Fibroblast of lung (primary cell): Measurements from ENCODE around the gene APOL4. TPM values are rescaled to one million over a fixed set of nuclear protein-coding genes. Genes with fewer than 3 reads are reported as not detected.
"Not testable (repeated sequence)": the region's sequence is repeated elsewhere in the genome, so short reads cannot be mapped to it uniquely, and the experiment has no call there.

Source experiments
- DNase-seq, 2 donors: peaks; one replicate each; pipeline versions ENCODE4 v3.0.0 to v3.0.0-alpha.2; 2010; ENCODE audit warnings: low read depth in 2 of 2
- H2AFZ ChIP-seq: 2 replicates; pipeline ENCODE4 v1.5.1; 2012; ENCODE audit warnings: low read length, control low read depth, inconsistent platforms
- H3K27ac ChIP-seq: 2 replicates; pipeline ENCODE4 v1.5.1; 2011; ENCODE audit warnings: low read length, control low read depth; ENCODE audit not compliant: insufficient read depth
- H3K27me3 ChIP-seq: 2 replicates; pipeline ENCODE4 v1.5.1; 2011; ENCODE audit warnings: mild to moderate bottlenecking, low read length; ENCODE audit not compliant: control insufficient read depth, insufficient read depth
- H3K36me3 ChIP-seq: 2 replicates; pipeline ENCODE4 v1.5.1; 2011; ENCODE audit warnings: low read length; ENCODE audit not compliant: control insufficient read depth, insufficient read depth
- H3K4me1 ChIP-seq: 2 replicates; pipeline ENCODE4 v1.5.1; 2011; ENCODE audit warnings: low read length; ENCODE audit not compliant: control insufficient read depth, insufficient read depth; ENCODE audit errors: extremely low read depth
- H3K4me2 ChIP-seq: 2 replicates; pipeline ENCODE4 v1.5.1; 2011; ENCODE audit warnings: low read length, control low read depth; ENCODE audit not compliant: insufficient read depth; ENCODE audit errors: extremely low read depth
- H3K4me3 ChIP-seq, 4 experiments: fragments of 200-600 bp in 1 of 4; sonication (generic) in 1 of 4; replicated peaks in 1 of 4; 2 replicates each; pipeline ENCODE4 v1.5.1; 2011 to 2016; ENCODE audit warnings: low read length in 4 of 4, low read depth in 3 of 4, mild to moderate bottlenecking in 3 of 4, control low read depth in 2 of 4, inconsistent platforms in 1 of 4, mixed read lengths in 1 of 4; ENCODE audit not compliant: insufficient read depth in 1 of 4; ENCODE audit errors: control extremely low read depth in 1 of 4
- H3K79me2 ChIP-seq: 2 replicates; pipeline ENCODE4 v1.5.1; 2012; ENCODE audit warnings: mild to moderate bottlenecking, low read length, inconsistent platforms; ENCODE audit not compliant: control insufficient read depth, insufficient read depth
- H3K9ac ChIP-seq: 2 replicates; pipeline ENCODE4 v1.5.1; 2011; ENCODE audit warnings: mild to moderate bottlenecking, low read length, control low read depth; ENCODE audit not compliant: insufficient read depth
- H3K9me3 ChIP-seq: 2 replicates; pipeline ENCODE4 v1.5.1; 2012; ENCODE audit warnings: low read depth, low read length; ENCODE audit not compliant: control insufficient read depth, insufficient read depth
- H4K20me1 ChIP-seq: 2 replicates; pipeline ENCODE4 v1.5.1; 2011; ENCODE audit warnings: low read length; ENCODE audit not compliant: control insufficient read depth, insufficient read depth; ENCODE audit errors: extremely low read depth
- EZH2 ChIP-seq: IDR thresholded peaks from 2 replicates; pipeline ENCODE4 v1.5.1; 2012; ENCODE audit warnings: low read length, control low read depth, mild to moderate bottlenecking; ENCODE audit errors: missing control alignments
- polyA plus RNA-seq, 2 donors: library from polyadenylated mRNA; depleted of rRNA in 1 of 2; stranded (reverse) in 1 of 2; unstranded in 1 of 2; fragments of >200 nt; gene quantifications; 2 replicates each; pipeline ENCODE4 v1.2.1, GENCODE V29; 2011 to 2012; ENCODE audit warnings: missing spikeins in 1 of 2
- total RNA-seq: library from RNA; depleted of rRNA; stranded (reverse); fragments of >200 nt; gene quantifications from 2 replicates; pipeline ENCODE4 v1.2.1, GENCODE V29; 2014
- TF ChIP-seq, protein P1 (sequence below), 2 donors: IDR thresholded peaks in 1 of 2; conservative IDR thresholded peaks in 1 of 2; 1 replicate in 1 of 2; 2 replicates in 1 of 2; pipeline ENCODE4 v1.5.1; 2011 to 2012; ENCODE audit warnings: low read length in 2 of 2, control low read depth in 1 of 2, inconsistent platforms in 1 of 2, low read depth in 1 of 2, mild to moderate bottlenecking in 1 of 2

The APOL4 gene
- total and polyA plus RNA-seq, 2 donors (not counting 1 experiment from before 2014, with no cell fraction given) = 0.31 to 2.0 TPM

DNA sequence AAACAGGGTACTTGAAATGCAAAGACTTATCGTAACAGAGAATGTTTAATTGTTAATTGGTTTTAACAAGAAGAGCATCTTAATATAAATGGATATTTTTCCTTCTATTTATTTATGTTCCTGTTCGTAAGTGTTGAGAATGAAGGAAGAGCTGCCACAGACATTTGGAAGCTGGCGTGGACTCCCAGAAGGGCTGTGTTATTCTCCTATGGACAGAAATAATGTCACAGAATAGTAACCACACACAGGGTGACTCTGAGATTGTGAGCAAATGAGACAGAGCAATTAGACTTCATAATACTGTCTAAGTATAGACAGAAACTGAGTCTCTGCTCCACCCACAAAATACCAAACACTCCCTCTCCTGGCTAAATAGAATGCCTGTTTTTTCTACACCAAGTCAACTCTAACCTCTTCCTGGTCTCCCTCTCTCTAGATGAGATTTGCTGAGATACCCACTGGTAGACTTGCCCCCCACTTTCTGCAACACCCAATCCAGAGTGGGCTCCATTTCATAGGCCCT lies 47.1 kb downstream of the APOL4 start:
- no peak overlapping the region for H3K27ac ChIP-seq
- no peak for TF ChIP-seq EZH2
- TF ChIP-seq, protein P1, sequence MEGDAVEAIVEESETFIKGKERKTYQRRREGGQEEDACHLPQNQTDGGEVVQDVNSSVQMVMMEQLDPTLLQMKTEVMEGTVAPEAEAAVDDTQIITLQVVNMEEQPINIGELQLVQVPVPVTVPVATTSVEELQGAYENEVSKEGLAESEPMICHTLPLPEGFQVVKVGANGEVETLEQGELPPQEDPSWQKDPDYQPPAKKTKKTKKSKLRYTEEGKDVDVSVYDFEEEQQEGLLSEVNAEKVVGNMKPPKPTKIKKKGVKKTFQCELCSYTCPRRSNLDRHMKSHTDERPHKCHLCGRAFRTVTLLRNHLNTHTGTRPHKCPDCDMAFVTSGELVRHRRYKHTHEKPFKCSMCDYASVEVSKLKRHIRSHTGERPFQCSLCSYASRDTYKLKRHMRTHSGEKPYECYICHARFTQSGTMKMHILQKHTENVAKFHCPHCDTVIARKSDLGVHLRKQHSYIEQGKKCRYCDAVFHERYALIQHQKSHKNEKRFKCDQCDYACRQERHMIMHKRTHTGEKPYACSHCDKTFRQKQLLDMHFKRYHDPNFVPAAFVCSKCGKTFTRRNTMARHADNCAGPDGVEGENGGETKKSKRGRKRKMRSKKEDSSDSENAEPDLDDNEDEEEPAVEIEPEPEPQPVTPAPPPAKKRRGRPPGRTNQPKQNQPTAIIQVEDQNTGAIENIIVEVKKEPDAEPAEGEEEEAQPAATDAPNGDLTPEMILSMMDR (conservative IDR thresholded peaks at IDR 0.05 in 1 of 2, IDR thresholded peaks at IDR 0.05 in 1 of 2; ENCODE audit: low read depth in 1 of 2, low read length in 2 of 2) = no peak
- H3K9ac ChIP-seq = no peak overlapping the region
- H3K4me3 ChIP-seq = no peak overlapping the region
- DNase-seq = no peak
- H3K9me3 ChIP-seq = no peaks in the 10 kb centered on the region
- no peak overlapping the region for H3K4me2 ChIP-seq
- H3K36me3 ChIP-seq = no peaks in the 10 kb centered on the region
- peaks cover 3% of the 10 kb centered on the region for H3K79me2 ChIP-seq
- peaks cover 16% of the 10 kb centered on the region for H3K4me1 ChIP-seq
- no peaks in the 10 kb centered on the region for H4K20me1 ChIP-seq
- H3K27me3 ChIP-seq = no peaks in the 10 kb centered on the region
- no peak overlapping the region for H2AFZ ChIP-seq

DNA sequence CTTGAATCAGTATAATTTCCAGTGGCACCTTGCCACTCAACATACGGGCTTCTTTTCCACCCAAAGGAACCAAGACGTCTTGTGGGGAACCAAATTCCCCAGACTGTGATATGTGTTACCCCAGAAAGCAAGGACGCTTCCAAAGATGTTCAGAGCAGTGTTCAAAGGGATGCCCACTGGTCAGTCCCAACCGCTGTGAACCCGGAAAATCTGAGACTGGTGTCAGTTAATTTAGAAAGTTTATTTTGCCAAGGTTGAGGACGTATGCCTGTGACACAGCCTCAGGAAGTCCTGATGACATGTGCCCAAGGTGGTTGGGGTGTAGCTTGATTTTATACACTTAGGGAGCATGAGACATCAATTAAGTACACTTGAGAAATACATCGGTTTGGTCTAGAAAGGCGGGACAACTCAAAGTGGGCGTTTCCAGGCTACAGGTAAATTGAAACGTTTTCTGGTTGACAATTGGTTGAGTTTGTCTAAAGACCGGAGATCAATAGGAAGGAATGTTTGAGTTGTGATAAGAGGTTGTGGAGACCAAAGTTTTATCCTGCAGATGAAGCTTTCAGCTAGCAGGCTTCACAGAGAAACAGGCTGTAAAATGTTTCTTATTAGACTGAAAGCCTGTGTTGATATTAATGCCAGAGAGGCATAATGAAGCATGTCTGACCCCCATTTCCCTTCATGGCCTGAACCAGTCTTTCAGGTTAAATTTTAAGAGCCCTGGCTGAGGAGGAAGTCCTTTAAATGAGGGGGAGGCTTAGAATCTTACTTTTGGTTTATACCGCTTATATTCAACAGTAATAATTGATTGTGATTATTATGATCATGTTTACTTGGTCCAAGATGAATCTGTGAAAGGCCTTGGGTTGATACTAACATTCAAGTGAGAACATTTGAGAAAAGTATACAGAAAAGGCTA lies 47.8 kb downstream of the APOL4 start:
- Histone ChIP-seq H3K4me3 (no peak overlapping the region), H3K79me2 (peaks cover 3% of the 10 kb centered on the region), H3K27me3 (no peaks in the 10 kb centered on the region), H3K27ac (no peak overlapping the region), H3K4me2 (no peak overlapping the region), H3K4me1 (peaks cover 14% of the 10 kb centered on the region), H3K9me3 (no peaks in the 10 kb centered on the region), H3K36me3 (no peaks in the 10 kb centered on the region), H4K20me1 (no peaks in the 10 kb centered on the region), H2AFZ (no peak overlapping the region), H3K9ac (no peak overlapping the region)
- TF ChIP-seq EZH2 = no peak
- TF ChIP-seq, protein P1 (conservative IDR thresholded peaks at IDR 0.05 in 1 of 2, IDR thresholded peaks at IDR 0.05 in 1 of 2; ENCODE audit: low read depth in 1 of 2, low read length in 2 of 2) = no peak
- no peak for DNase-seq

DNA sequence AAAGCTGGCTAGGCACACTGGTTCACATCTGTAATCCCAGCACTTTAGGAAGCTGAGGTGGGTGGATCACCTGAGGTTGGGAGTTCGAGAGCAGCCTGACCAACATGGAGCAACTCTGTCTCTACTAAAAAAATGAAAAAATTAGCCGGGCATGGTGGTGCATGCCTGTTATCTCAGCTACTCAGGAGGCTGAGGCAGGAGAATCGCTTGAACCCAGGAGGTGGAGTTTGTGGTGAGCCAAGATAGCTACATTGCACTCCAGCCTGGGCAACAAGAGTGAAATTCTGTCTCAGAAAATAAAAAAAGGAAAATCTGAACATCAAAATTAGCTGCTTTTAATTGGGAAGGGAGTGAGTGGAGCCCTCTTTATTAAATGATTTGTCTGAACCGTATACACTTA lies 48.8 kb downstream of the APOL4 start:
- H3K9me3 ChIP-seq, H3K9ac ChIP-seq, H2AFZ ChIP-seq, DNase-seq, H4K20me1 ChIP-seq, H3K36me3 ChIP-seq, H3K27me3 ChIP-seq, H3K79me2 ChIP-seq, H3K4me3 ChIP-seq, H3K4me2 ChIP-seq, H3K27ac ChIP-seq: not testable (repeated sequence)
- H3K4me1 ChIP-seq = peaks cover 14% of the 10 kb centered on the region
